HepG2 (cell line): ENCODE data around the gene ZNF813. TPM values are rescaled to one million over a fixed set of nuclear protein-coding genes. Genes with fewer than 3 reads are reported as not detected.

Source experiments
- IKZF4 ChIP-seq: sonication (generic); formaldehyde crosslinking; IDR thresholded peaks from 2 replicates; pipeline ENCODE4 v1.5.1; 2020; ENCODE audit warnings: borderline replicate concordance, mild to moderate bottlenecking, low read depth, missing genetic modification reagents; ENCODE audit errors: not compliant biosample characterization
- polyA plus RNA-seq, 8 experiments: library from polyadenylated mRNA; depleted of rRNA in 3 of 8; stranded (reverse) in 7 of 8; unstranded in 1 of 8; fragments of >200 nt; fragmentation: Illumina TruSeq in 4 of 8; extraction: Trizol in 4 of 8; gene quantifications; 2 replicates each; pipeline versions ENCODE4 v1.2.1 to v1.2.3, GENCODE V29; 2011 to 2016; ENCODE audit warnings: low read depth in 4 of 8, missing spikeins in 1 of 8, mixed read lengths in 1 of 8; ENCODE audit not compliant: insufficient read depth in 1 of 8
- total RNA-seq, 5 experiments: library from RNA; depleted of rRNA; stranded (reverse); fragments of >200 nt; fragmentation: Illumina TruSeq; extraction: Trizol; gene quantifications; 2 replicates each; pipeline ENCODE4 v1.2.3, GENCODE V29; 2016; ENCODE audit warnings: low read depth in 1 of 5
- TF ChIP-seq, protein P1 (sequence below): fragments of 450-650 bp; IDR thresholded peaks from 2 replicates; pipeline ENCODE4 v1.6.1; 2017; ENCODE audit warnings: mild to moderate bottlenecking
- TF ChIP-seq, protein P2 (sequence below), 2 experiments: sonication (generic) in 1 of 2; formaldehyde crosslinking in 1 of 2; IDR thresholded peaks; 2 replicates each; pipeline versions ENCODE4 v1.4.0 to v1.6.1; 2016 to 2020; ENCODE audit warnings: borderline replicate concordance in 1 of 2, low read depth in 1 of 2, mild to moderate bottlenecking in 1 of 2, missing genetic modification reagents in 1 of 2
- TF ChIP-seq, protein P3 (sequence below): sonication (generic); formaldehyde crosslinking; IDR thresholded peaks from 2 replicates; pipeline ENCODE4 v1.8.1; 2023; ENCODE audit warnings: missing genetic modification reagents, inconsistent platforms, borderline replicate concordance

The ZNF813 gene
- total and polyA plus RNA-seq, 2 of the 13 experiments (the other 11 are each of a cell fraction or from before 2014, with no cell fraction given) = 2.1 to 8.9 TPM

DNA sequence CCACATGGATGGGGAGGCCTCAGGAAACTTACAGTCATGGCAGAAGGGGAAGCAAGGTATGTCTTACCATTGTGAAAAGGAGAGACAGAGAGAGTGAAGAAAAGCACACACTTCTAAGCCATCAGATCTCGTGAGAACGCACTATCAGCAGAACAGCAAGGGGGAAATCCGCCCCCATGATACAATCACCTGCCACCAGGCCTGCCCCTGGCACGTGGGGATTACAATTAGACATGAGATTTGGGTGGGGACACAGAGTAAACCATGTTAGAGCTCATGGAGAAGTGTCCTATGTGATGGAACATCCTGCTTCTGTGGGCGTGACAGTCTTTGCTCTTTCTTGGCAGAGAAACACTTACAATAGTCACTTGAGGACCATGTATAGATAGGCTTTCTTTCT, 42.3 kb downstream of the ZNF813 start (continued):
- TF ChIP-seq, protein P1, sequence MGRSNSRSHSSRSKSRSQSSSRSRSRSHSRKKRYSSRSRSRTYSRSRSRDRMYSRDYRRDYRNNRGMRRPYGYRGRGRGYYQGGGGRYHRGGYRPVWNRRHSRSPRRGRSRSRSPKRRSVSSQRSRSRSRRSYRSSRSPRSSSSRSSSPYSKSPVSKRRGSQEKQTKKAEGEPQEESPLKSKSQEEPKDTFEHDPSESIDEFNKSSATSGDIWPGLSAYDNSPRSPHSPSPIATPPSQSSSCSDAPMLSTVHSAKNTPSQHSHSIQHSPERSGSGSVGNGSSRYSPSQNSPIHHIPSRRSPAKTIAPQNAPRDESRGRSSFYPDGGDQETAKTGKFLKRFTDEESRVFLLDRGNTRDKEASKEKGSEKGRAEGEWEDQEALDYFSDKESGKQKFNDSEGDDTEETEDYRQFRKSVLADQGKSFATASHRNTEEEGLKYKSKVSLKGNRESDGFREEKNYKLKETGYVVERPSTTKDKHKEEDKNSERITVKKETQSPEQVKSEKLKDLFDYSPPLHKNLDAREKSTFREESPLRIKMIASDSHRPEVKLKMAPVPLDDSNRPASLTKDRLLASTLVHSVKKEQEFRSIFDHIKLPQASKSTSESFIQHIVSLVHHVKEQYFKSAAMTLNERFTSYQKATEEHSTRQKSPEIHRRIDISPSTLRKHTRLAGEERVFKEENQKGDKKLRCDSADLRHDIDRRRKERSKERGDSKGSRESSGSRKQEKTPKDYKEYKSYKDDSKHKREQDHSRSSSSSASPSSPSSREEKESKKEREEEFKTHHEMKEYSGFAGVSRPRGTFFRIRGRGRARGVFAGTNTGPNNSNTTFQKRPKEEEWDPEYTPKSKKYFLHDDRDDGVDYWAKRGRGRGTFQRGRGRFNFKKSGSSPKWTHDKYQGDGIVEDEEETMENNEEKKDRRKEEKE = no peak
- TF ChIP-seq IKZF4 (CRISPR knock-in tag) = no peak
- TF ChIP-seq, protein P2, sequence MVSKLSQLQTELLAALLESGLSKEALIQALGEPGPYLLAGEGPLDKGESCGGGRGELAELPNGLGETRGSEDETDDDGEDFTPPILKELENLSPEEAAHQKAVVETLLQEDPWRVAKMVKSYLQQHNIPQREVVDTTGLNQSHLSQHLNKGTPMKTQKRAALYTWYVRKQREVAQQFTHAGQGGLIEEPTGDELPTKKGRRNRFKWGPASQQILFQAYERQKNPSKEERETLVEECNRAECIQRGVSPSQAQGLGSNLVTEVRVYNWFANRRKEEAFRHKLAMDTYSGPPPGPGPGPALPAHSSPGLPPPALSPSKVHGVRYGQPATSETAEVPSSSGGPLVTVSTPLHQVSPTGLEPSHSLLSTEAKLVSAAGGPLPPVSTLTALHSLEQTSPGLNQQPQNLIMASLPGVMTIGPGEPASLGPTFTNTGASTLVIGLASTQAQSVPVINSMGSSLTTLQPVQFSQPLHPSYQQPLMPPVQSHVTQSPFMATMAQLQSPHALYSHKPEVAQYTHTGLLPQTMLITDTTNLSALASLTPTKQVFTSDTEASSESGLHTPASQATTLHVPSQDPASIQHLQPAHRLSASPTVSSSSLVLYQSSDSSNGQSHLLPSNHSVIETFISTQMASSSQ (IDR thresholded peaks at IDR 0.05; ENCODE audit: low read depth) = no peak
- TF ChIP-seq, protein P2 (CRISPR knock-in tag; IDR thresholded peaks at IDR 0.05; ENCODE audit: borderline replicate concordance) = no peak
- TF ChIP-seq, protein P3, sequence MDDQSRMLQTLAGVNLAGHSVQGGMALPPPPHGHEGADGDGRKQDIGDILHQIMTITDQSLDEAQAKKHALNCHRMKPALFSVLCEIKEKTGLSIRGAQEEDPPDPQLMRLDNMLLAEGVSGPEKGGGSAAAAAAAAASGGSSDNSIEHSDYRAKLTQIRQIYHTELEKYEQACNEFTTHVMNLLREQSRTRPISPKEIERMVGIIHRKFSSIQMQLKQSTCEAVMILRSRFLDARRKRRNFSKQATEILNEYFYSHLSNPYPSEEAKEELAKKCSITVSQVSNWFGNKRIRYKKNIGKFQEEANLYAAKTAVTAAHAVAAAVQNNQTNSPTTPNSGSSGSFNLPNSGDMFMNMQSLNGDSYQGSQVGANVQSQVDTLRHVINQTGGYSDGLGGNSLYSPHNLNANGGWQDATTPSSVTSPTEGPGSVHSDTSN (CRISPR knock-in tag) = no peak
